Memory B cell (primary cell): ENCODE measurements around the gene FAIM.
"Not testable (repeated sequence)": the region's sequence is repeated elsewhere in the genome, so short reads cannot be mapped to it uniquely, and the experiment has no call there.

ENCODE experiments used
- ATAC-seq: fragments of 150-1000 bp; cut with Tn5 transposase; 2 replicates; pipeline ENCODE4 v1.10.0; 2021; ENCODE audit warnings: low read depth, mild to moderate bottlenecking, moderate library complexity
- DNase-seq, 2 donors: peaks; one replicate each; pipeline ENCODE4 v3.0.0; 2022; ENCODE audit warnings: low spot score in 2 of 2
- H3K27ac Mint-ChIP-seq: one replicate; pipeline ENCODE4 v1.8.0; 2022; ENCODE audit warnings: mild to moderate bottlenecking, moderate library complexity, mixed read lengths
- H3K27me3 Mint-ChIP-seq: one replicate; pipeline ENCODE4 v1.8.0; 2022; ENCODE audit warnings: mixed read lengths
- H3K36me3 Mint-ChIP-seq: one replicate; pipeline ENCODE4 v1.8.0; 2022; ENCODE audit warnings: mild to moderate bottlenecking, mixed read lengths
- H3K4me1 Mint-ChIP-seq: one replicate; pipeline ENCODE4 v1.8.0; 2022; ENCODE audit warnings: mixed read lengths
- H3K4me3 Mint-ChIP-seq: one replicate; pipeline ENCODE4 v1.8.0; 2022; ENCODE audit warnings: mild to moderate bottlenecking, moderate library complexity, mixed read lengths
- H3K9me3 Mint-ChIP-seq: one replicate; pipeline ENCODE4 v1.8.0; 2022; ENCODE audit warnings: mixed read lengths

FAIM gene, protein sequence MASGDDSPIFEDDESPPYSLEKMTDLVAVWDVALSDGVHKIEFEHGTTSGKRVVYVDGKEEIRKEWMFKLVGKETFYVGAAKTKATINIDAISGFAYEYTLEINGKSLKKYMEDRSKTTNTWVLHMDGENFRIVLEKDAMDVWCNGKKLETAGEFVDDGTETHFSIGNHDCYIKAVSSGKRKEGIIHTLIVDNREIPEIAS

DNA sequence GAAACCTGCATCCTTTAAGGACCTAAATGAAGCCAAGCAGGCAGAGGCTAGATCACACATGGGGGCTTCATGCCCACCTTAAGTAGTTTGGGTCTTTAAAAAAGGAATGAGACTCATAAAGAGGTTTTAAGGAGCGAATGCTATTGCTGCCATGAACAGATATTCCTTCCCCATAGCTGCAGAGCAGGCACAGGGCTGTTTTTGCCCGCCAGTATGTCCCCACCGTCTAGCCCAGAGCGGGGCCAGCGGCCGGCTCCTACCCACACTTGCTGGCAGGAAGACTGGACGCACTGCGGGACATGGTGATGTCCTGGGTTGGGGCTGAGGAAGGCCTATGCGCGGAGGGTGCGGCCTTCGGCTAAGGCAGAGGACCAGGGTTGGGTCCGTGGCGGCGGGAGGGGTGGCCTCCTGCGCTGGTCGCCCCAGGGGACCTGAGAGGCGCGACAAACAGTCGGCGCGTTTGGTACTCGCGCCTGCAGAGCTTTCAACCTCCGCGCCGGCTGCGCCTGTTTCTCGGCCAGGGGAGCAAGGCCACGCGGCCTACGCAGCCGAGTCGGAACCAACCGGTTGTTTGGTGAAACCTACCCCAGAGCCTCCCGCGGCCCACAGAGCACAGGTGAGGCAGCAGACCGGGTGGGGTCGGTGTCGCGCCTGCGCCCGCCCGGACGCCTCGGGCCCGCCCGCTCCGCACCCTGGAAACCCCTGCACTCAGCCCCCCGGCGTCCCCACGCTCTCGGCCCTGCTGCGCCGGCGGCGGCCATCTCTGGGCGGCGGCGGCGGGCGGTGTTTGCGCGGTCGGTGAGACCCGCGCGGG is at the start of gene FAIM:
FAIM (plus strand) TSS at position 450 of the 814 bp plus-strand sequence. CDS start 10,956 bp downstream, outside the sequence.
- Mint-ChIP-seq H3K4me3 (peak within 1 kb of the TSS; percentile 97), H3K36me3 (peaks cover 2% of the 10 kb centered on the region), H3K27ac (peak within 1 kb of the TSS; percentile 100), H3K27me3 (no peaks in the 10 kb centered on the region), H3K4me1 (peaks cover 18% of the 10 kb centered on the region), H3K9me3 (no peaks in the 10 kb centered on the region)
- peak; percentile 69 to 72 for DNase-seq
- peak; percentile 78 for ATAC-seq

GRCh38 chr3:138559134-138559533 is 49.4 kb upstream of the FAIM start:
- Mint-ChIP-seq H3K27me3 (no peaks in the 10 kb centered on the region), H3K9me3 (peaks cover 12% of the 10 kb centered on the region), H3K4me3 (no peak overlapping the region), H3K4me1 (peaks cover 5% of the 10 kb centered on the region), H3K27ac (no peak overlapping the region), H3K36me3 (peaks cover 50% of the 10 kb centered on the region)
- DNase-seq (no peak), ATAC-seq (no peak)

DNA sequence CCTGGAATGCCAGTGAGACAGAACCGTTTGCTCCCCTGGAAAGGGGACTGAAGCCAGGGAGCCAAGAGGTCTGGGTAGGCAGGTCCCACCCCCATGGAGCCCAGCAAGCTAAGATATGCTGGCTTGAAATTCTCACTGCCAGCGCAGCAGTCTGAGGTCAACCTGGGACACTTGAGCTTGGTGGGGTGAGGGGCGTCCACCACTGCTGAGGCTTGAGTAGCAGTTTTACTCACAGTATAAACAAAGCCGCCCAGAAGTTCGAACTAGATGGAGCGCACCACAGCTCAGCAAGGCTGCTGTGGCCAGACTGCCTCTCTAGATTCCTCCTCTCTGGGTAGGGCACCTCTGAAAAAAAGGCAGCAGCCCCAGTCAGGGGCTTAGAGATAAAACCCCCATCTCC is 48.1 kb upstream of the FAIM start:
- Mint-ChIP-seq H3K4me3 (no peak overlapping the region), H3K4me1 (peaks cover 8% of the 10 kb centered on the region), H3K9me3 (peaks cover 8% of the 10 kb centered on the region), H3K36me3 (peaks cover 40% of the 10 kb centered on the region), H3K27me3 (no peaks in the 10 kb centered on the region), H3K27ac (no peak overlapping the region)
- ATAC-seq (no peak), DNase-seq (no peak)

GRCh38 chr3:138562902-138563301 is 45.7 kb upstream of the FAIM start:
- H3K4me3 Mint-ChIP-seq, H3K27ac Mint-ChIP-seq, ATAC-seq, DNase-seq, H3K27me3 Mint-ChIP-seq, H3K9me3 Mint-ChIP-seq, H3K4me1 Mint-ChIP-seq: not testable (repeated sequence)
- peaks cover 37% of the 10 kb centered on the region for H3K36me3 Mint-ChIP-seq

- not testable (repeated sequence) for H3K27ac Mint-ChIP-seq, DNase-seq, H3K27me3 Mint-ChIP-seq, H3K4me1 Mint-ChIP-seq, ATAC-seq, H3K9me3 Mint-ChIP-seq, H3K4me3 Mint-ChIP-seq
- H3K36me3 Mint-ChIP-seq = peaks cover 30% of the 10 kb centered on the region
Measured at GRCh38 chr3:138566293-138566692, 42.3 kb upstream of the FAIM start.

- Mint-ChIP-seq H3K27me3 (no peaks in the 10 kb centered on the region), H3K27ac (no peak overlapping the region), H3K4me1 (peaks cover 8% of the 10 kb centered on the region), H3K9me3 (no peaks in the 10 kb centered on the region), H3K4me3 (no peak overlapping the region), H3K36me3 (peaks cover 27% of the 10 kb centered on the region)
- no peak for ATAC-seq
- DNase-seq = no peak
Measured at GRCh38 chr3:138567403-138567802, 41.2 kb upstream of the FAIM start.

DNA sequence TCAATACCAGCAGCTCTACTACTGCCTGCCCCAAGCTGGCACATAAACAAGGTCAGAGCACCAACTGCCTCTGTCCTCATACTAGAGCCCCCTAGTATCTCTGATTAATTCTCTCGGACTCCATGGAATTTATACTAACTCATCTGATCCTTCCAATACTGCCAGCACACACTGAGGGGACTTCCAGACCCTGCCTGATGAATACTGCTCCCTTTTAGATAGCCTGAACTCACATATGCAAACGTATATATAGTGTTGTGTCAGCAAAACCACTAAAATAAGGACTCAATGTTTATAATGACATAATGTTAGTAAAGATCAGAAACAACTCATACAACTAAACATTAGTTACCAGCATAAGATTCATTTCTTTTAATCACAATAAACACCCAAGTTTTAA is 39.5 kb upstream of the FAIM start:
- H3K27me3 Mint-ChIP-seq = no peaks in the 10 kb centered on the region
- no peak overlapping the region for H3K27ac Mint-ChIP-seq
- H3K9me3 Mint-ChIP-seq = peaks cover 4% of the 10 kb centered on the region
- H3K4me3 Mint-ChIP-seq = no peak overlapping the region
- no peak for DNase-seq
- no peak for ATAC-seq
- H3K36me3 Mint-ChIP-seq = peaks cover 26% of the 10 kb centered on the region
- peaks cover 3% of the 10 kb centered on the region for H3K4me1 Mint-ChIP-seq

DNA sequence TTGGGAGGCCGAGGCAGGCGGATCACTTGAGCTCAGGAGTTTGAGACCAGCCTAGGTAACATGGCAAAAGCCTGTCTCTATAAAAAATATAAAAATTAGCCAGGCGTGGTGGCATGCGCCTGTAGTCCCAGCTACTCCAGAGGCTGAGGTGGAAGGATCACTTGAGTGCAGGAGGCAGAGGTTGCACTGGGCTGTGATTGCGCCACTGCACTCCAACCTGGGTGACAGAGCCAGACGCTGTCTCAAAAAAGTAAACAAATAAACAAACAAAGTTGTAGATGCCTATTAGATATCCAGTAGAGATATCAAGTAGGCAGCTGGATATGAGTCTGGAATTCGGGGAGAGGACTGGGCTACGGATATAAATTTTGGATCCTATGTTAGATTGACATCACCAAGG is 38.9 kb upstream of the FAIM start:
- not testable (repeated sequence) for H3K4me3 Mint-ChIP-seq, H3K4me1 Mint-ChIP-seq, ATAC-seq, H3K27ac Mint-ChIP-seq, DNase-seq, H3K9me3 Mint-ChIP-seq, H3K27me3 Mint-ChIP-seq
- H3K36me3 Mint-ChIP-seq = peaks cover 27% of the 10 kb centered on the region

DNA sequence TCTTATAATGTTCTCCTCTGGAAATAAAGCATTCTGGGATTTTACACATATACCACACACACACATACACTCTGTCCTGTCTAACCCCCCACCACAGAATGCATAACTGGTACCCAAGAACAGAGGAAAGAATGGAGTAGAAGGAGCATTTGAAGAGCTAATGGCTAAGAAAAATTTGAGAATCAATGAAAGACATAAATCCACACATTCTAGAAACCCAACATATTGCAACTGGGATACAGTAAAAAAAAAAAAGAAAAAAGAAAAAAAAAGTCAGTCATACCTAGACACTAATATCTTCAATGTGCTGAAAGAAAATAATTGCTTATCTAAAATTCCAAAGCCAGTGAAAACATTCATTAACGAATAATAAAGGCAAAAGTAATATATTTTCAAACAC is 35.4 kb upstream of the FAIM start:
- Mint-ChIP-seq H3K36me3 (peaks cover 30% of the 10 kb centered on the region), H3K4me3 (no peak overlapping the region), H3K27me3 (no peaks in the 10 kb centered on the region), H3K9me3 (peaks cover 4% of the 10 kb centered on the region), H3K4me1 (no peaks in the 10 kb centered on the region), H3K27ac (no peak overlapping the region)
- no peak for DNase-seq
- ATAC-seq = no peak

- peaks cover 19% of the 10 kb centered on the region for H3K36me3 Mint-ChIP-seq
- peak; percentile 95 for ATAC-seq
- H3K27ac Mint-ChIP-seq = peak overlapping the region; percentile 2
- H3K4me3 Mint-ChIP-seq = peak overlapping the region; percentile 11
- peaks cover 5% of the 10 kb centered on the region for H3K4me1 Mint-ChIP-seq
- DNase-seq = peak in 1 of 2 donors; percentile 42
- no peaks in the 10 kb centered on the region for H3K27me3 Mint-ChIP-seq
- H3K9me3 Mint-ChIP-seq = peaks cover 2% of the 10 kb centered on the region
Measured at GRCh38 chr3:138578141-138578540, 30.4 kb upstream of the FAIM start.

DNA sequence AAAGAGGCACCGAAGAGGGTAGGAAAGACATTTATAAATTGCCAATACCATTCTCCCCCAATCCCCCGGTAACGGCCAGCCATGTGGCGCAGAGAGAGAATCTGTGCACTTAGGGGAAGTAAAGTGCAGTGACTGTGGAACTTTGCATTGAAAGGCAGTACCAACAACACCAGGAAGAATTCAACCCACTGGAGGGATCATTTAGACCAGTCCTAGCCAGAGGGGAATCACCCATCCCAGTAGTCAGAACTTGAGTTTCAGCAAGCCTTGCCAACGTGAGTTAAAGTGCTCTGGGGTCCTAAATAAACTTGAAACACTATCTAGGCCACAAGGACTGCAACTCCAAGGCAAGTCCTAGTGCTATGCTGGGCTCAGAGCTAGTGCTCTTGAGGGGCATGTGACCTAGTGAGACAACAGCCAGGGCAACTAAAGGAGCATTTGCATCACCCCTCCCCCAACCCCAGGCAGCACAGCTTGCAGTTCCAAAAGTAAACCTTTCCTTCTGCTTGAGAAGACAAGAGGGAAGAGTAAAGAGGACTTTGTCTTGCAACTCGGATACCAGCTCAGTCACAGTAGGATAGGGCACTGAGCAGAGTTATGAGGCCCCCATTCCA is 29.5 kb upstream of the FAIM start:
- Mint-ChIP-seq H3K4me3 (no peak overlapping the region), H3K36me3 (peaks cover 12% of the 10 kb centered on the region), H3K9me3 (no peaks in the 10 kb centered on the region), H3K27me3 (no peaks in the 10 kb centered on the region), H3K27ac (no peak overlapping the region), H3K4me1 (peaks cover 5% of the 10 kb centered on the region)
- peak; percentile 30 for ATAC-seq
- no peak for DNase-seq

DNA sequence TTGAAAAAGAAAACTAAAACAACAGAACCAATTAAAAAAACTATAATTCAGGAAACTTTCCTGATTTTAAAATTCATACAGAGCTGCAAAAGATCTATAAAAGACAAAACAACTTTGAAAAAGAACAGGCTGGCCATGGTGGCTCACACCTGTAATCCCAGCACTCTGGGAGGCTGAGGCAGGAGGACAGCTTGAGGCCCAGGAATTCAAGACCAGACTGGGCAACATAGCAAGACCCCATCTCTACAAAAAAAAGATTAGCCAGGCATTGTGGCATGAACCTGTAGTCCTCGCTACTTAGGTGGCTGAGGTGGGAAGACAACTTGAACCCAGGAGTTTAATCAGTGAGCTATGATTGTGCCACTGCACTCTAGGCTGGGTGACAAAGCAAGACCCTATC is 21.2 kb upstream of the FAIM start:
- ATAC-seq (no peak), DNase-seq (no peak)
- Mint-ChIP-seq H3K27me3 (no peaks in the 10 kb centered on the region), H3K4me1 (no peaks in the 10 kb centered on the region), H3K4me3 (no peak overlapping the region), H3K9me3 (peaks cover 1% of the 10 kb centered on the region), H3K36me3 (peaks cover 9% of the 10 kb centered on the region), H3K27ac (no peak overlapping the region)

DNA sequence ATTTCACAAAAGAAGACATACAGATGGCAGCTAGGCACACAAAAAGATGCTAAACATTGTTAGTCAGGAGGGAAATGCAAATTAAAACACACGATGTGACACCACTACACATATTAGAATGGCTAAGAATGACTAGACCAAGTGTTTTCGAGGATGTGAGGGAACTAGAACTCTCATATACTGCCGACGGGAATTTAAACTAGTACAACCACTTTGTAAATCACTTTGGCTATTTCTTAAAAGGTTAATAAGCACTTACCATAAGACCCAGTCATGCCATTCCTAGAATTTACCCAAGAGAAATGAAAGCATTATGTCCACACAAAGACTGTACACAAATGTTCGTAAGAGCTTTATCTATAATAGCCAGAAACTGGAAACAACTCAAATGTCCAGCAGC is 20.1 kb upstream of the FAIM start:
- peaks cover 9% of the 10 kb centered on the region for H3K36me3 Mint-ChIP-seq
- ATAC-seq (no peak), DNase-seq (no peak)
- peaks cover 1% of the 10 kb centered on the region for H3K9me3 Mint-ChIP-seq
- H3K4me3 Mint-ChIP-seq = no peak overlapping the region
- no peaks in the 10 kb centered on the region for H3K27me3 Mint-ChIP-seq
- peak overlapping the region; percentile 35 for H3K27ac Mint-ChIP-seq
- no peaks in the 10 kb centered on the region for H3K4me1 Mint-ChIP-seq

- no peaks in the 10 kb centered on the region for H3K27me3 Mint-ChIP-seq
- no peak for DNase-seq
- H3K27ac Mint-ChIP-seq = no peak overlapping the region
- H3K36me3 Mint-ChIP-seq = peaks cover 2% of the 10 kb centered on the region
- no peaks in the 10 kb centered on the region for H3K4me1 Mint-ChIP-seq
- H3K9me3 Mint-ChIP-seq = no peaks in the 10 kb centered on the region
- H3K4me3 Mint-ChIP-seq = no peak overlapping the region
- ATAC-seq = no peak
Measured at GRCh38 chr3:138591392-138591791, 17.2 kb upstream of the FAIM start.
